IMR-90 (cell line): ENCODE measurements around the gene FOXP1. TPM values are rescaled to one million over a fixed set of nuclear protein-coding genes. Genes with fewer than 3 reads are reported as not detected.

Experiments used
- ATAC-seq: fragments of 200-7000 bp; cut with Tn5 transposase; 2 replicates; pipeline ENCODE4 v1.9.1; 2020; ENCODE audit warnings: low read depth, mild to moderate bottlenecking, moderate library complexity
- BruUV-seq: library from RNA; stranded (reverse); fragments of 400-500 nt; replicated peaks from 2 replicates; lab custom pipeline; 2021; lab: Mats Ljungman, UMichigan
- CTCF ChIA-PET: fragments of 300-600 bp; formaldehyde crosslinking; extraction: SDS; loops from one replicate; lab custom pipeline; 2021; ENCODE audit warnings: antibody characterized with exemption; lab: Yijun Ruan, JAX
- POLR2A ChIA-PET: fragments of 300-600 bp; sonication (Branson Sonifier 250); formaldehyde crosslinking; loops from one replicate; lab custom pipeline; 2022; ENCODE audit warnings: antibody characterized with exemption; ENCODE audit not compliant: unreplicated experiment; lab: Charles Lee
- DNase-seq: peaks from one replicate; pipeline ENCODE4 v3.0.0; 2013
- H2AFZ ChIP-seq: replicated peaks from 2 replicates; pipeline ENCODE3; 2013; ENCODE audit warnings: low read length, mild to moderate bottlenecking; ENCODE audit not compliant: poor library complexity
- H2AK5ac ChIP-seq: 2 replicates; pipeline ENCODE4 v1.6.1; 2013; ENCODE audit warnings: low read depth, low read length, inconsistent platforms
- H2AK9ac ChIP-seq: replicated peaks from 2 replicates; pipeline ENCODE3; 2013; ENCODE audit warnings: mild to moderate bottlenecking, low read depth, low read length, moderate library complexity; ENCODE audit not compliant: poor library complexity
- H2BK120ac ChIP-seq: 2 replicates; pipeline ENCODE4 v1.6.1; 2013; ENCODE audit warnings: low read depth, low read length, inconsistent platforms
- H2BK15ac ChIP-seq: 3 replicates; pipeline ENCODE4 v1.6.1; 2013; ENCODE audit warnings: low read depth, low read length, inconsistent platforms
- H2BK20ac ChIP-seq: 2 replicates; pipeline ENCODE4 v1.6.1; 2013; ENCODE audit warnings: low read depth, mild to moderate bottlenecking, inconsistent platforms, low read length, moderate library complexity
- H2BK5ac ChIP-seq: 2 replicates; pipeline ENCODE4 v1.6.1; 2013; ENCODE audit warnings: mild to moderate bottlenecking, low read depth, low read length, inconsistent platforms; ENCODE audit not compliant: poor library complexity, severe bottlenecking
- H3K14ac ChIP-seq: replicated peaks from 2 replicates; pipeline ENCODE4 v1.6.1; 2013; ENCODE audit warnings: low read depth, low read length, inconsistent platforms
- H3K18ac ChIP-seq: 2 replicates; pipeline ENCODE4 v1.6.1; 2013; ENCODE audit warnings: low read depth, low read length, control low read depth
- H3K23ac ChIP-seq: 2 replicates; pipeline ENCODE4 v1.6.1; 2013; ENCODE audit warnings: low read depth, low read length, inconsistent platforms
- H3K27ac ChIP-seq: 2 replicates; pipeline ENCODE4 v1.5.1; 2013; ENCODE audit warnings: mild to moderate bottlenecking, control low read depth, low read length; ENCODE audit not compliant: insufficient read depth
- H3K27me3 ChIP-seq: 2 replicates; pipeline ENCODE4 v1.6.1; 2013; ENCODE audit warnings: low read length; ENCODE audit not compliant: control insufficient read depth, insufficient read depth
- H3K36me3 ChIP-seq: 2 replicates; pipeline ENCODE4 v1.6.1; 2013; ENCODE audit warnings: low read length, mixed read lengths; ENCODE audit not compliant: control insufficient read depth, insufficient read depth
- H3K4ac ChIP-seq: 2 replicates; pipeline ENCODE4 v1.6.1; 2013; ENCODE audit warnings: low read depth, low read length, inconsistent platforms
- H3K4me1 ChIP-seq: 2 replicates; pipeline ENCODE4 v1.6.1; 2013; ENCODE audit warnings: low read length, mixed read lengths; ENCODE audit not compliant: control insufficient read depth, insufficient read depth
- H3K4me2 ChIP-seq: 2 replicates; pipeline ENCODE4 v1.6.1; 2013; ENCODE audit warnings: low read depth, mild to moderate bottlenecking, control low read depth, low read length, moderate library complexity
- H3K4me3 ChIP-seq: 2 replicates; pipeline ENCODE4 v1.5.1; 2013; ENCODE audit warnings: low read depth, mild to moderate bottlenecking, control low read depth, low read length, moderate library complexity; ENCODE audit not compliant: insufficient read depth
- H3K56ac ChIP-seq: 2 replicates; pipeline ENCODE4 v1.6.1; 2013; ENCODE audit warnings: low read length, inconsistent platforms; ENCODE audit not compliant: insufficient read depth; ENCODE audit errors: extremely low read depth
- H3K79me1 ChIP-seq, 2 experiments: 2 replicates each; pipeline ENCODE4 v1.6.1; 2013; ENCODE audit warnings: low read length in 2 of 2, inconsistent platforms in 1 of 2, low read depth in 1 of 2
- H3K9ac ChIP-seq: 2 replicates; pipeline ENCODE4 v1.6.1; 2013; ENCODE audit warnings: low read depth, low read length, control low read depth
- H3K9me1 ChIP-seq: 2 replicates; pipeline ENCODE4 v1.6.1; 2013; ENCODE audit warnings: low read length, inconsistent platforms; ENCODE audit not compliant: insufficient read depth
- H3K9me3 ChIP-seq: 2 replicates; pipeline ENCODE4 v1.6.1; 2013; ENCODE audit warnings: low read length; ENCODE audit not compliant: control insufficient read depth, insufficient read depth
- H4K20me1 ChIP-seq: 2 replicates; pipeline ENCODE4 v1.6.1; 2013; ENCODE audit warnings: low read length, inconsistent platforms; ENCODE audit not compliant: insufficient read depth
- H4K5ac ChIP-seq: 2 replicates; pipeline ENCODE4 v1.6.1; 2013; ENCODE audit warnings: mild to moderate bottlenecking, low read depth, low read length, control low read depth
- H4K8ac ChIP-seq, 2 experiments: 2 replicates each; pipeline ENCODE4 v1.6.1; 2013; ENCODE audit warnings: low read depth in 2 of 2, low read length in 2 of 2, control low read depth in 1 of 2, inconsistent platforms in 1 of 2
- H4K91ac ChIP-seq: 2 replicates; pipeline ENCODE4 v1.6.1; 2013; ENCODE audit warnings: low read depth, low read length, inconsistent platforms; ENCODE audit not compliant: insufficient read depth
- CTCF ChIP-seq: conservative IDR thresholded peaks from 2 replicates; pipeline ENCODE4 v1.5.1; 2012; ENCODE audit warnings: mild to moderate bottlenecking, low read depth, low read length, improper control_type of control experiment
- FOS ChIP-seq: fragments of 150-350 bp; IDR thresholded peaks from 2 replicates; pipeline ENCODE4 v1.6.1; 2016; ENCODE audit warnings: low read depth, low read length
- NFE2L2 ChIP-seq: fragments of 150-350 bp; IDR thresholded peaks from 2 replicates; pipeline ENCODE4 v1.6.1; 2016; ENCODE audit warnings: low read depth, mild to moderate bottlenecking, low read length
- RAD21 ChIP-seq: IDR thresholded peaks from 2 replicates; pipeline ENCODE4 v1.6.1; 2012; ENCODE audit warnings: low read length, improper control_type of control experiment
- WGBS, 2 experiments: methylation state at CpG; one replicate each; pipeline versions ENCODE4 v1.1.5 to v1.1.7; 2013; ENCODE audit warnings: missing lambda C conversion rate in 2 of 2; ENCODE audit not compliant: insufficient read length in 1 of 2; ENCODE audit errors: extremely low coverage in 2 of 2; 5-methylcytosine and 5-hydroxymethylcytosine counted together
- dilution Hi-C: fragments of 300-500 bp; cut with HindIII; formaldehyde crosslinking; loops from one replicate; pipeline ENCODE4 v1.14.3; 2018; ENCODE audit warnings: low sequenced_read_pairs; ENCODE audit not compliant: unreplicated experiment
- in situ Hi-C: fragments of 300-500 bp; cut with MboI; formaldehyde crosslinking; loops from 3 replicates; pipeline ENCODE4 v1.14.3; 2019; ENCODE audit warnings: low sequenced_read_pairs, inconsistent platforms, mixed read lengths
- intact Hi-C: fragments of 100-400 bp; cut with micrococcal nuclease; formaldehyde crosslinking; loops from 2 replicates; pipeline ENCODE4 v1.10.0; 2022
- polyA plus RNA-seq, 3 experiments: library from polyadenylated mRNA; depleted of rRNA; stranded (reverse); fragments of >200 nt; gene quantifications; 2 replicates each; pipeline ENCODE4 v1.2.3, GENCODE V29; 2012; ENCODE audit warnings: low replicate concordance in 1 of 3
- total RNA-seq: library from RNA; depleted of rRNA; stranded (reverse); fragments of >200 nt; gene quantifications from 2 replicates; pipeline ENCODE4 v1.2.3, GENCODE V29; 2012

FOXP1 gene
- total and polyA plus RNA-seq, 2 of the 4 experiments (the other 2 are of a cell fraction) = 37.0 to 132 TPM

DNA sequence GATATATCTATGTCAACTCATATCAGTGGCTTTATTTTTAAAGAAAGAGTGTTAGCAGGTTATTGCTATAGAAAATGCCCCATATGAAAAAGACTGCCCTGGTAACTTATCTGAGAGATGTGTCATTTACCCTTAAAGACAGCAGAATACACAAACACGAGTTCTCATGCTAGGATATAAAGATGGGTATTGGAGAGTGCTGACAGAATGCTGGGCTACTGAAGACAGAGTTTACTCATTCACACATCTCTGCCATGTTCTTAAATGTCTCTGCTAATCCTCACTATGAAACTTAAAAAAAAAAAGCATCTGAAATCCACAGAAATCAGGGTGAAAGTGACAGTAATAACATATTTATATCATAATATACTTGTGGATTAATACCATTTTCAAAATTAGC lies 126.7 kb downstream of the FOXP1 start:
- H3K36me3 ChIP-seq = no peaks in the 10 kb centered on the region
- intact Hi-C loops = loop anchor here (2.0 to 10.0 kb wide), 3 partner anchors 125 to 472 kb away; partner anchors contain the start of gene FOXP1
- CTCF ChIA-PET = interaction anchor here (0.6 kb wide), 3 partner anchors 59 to 107 kb away, joined by 3 to 7 read pairs (median 4); no protein-coding TSS in a partner anchor

More for the DNA sequence above, 126.7 kb downstream of the FOXP1 start:
- H3K4me1 ChIP-seq = peaks cover 7% of the 10 kb centered on the region
- WGBS, 2 experiments = no CpG with 5 or more reads among the region's 1 CpG
- no peak overlapping the region for H4K8ac ChIP-seq
- no peak overlapping the region for H2AK9ac ChIP-seq
- ATAC-seq (peak; percentile 38), DNase-seq (peak; percentile 15)
- TF ChIP-seq FOS (no peak), CTCF (no peak), NFE2L2 (no peak), RAD21 (no peak)
- 0 out of 2 replicates have a peak, but pooled peaks cover 2% of the 10 kb centered on the region for H3K9me1 ChIP-seq
- H2BK120ac ChIP-seq = peak overlapping the region; percentile 56
- BruUV-seq = no TSS peak
- H3K4ac ChIP-seq = peak overlapping the region; percentile 46; the same call in 1 of the 2 replicates
- in situ Hi-C loops (no loop called here), dilution Hi-C loops (no loop called here)
- H3K14ac ChIP-seq = 0 out of 2 replicates have a peak overlapping the region, but pooled peaks have one; percentile 25
- no peak overlapping the region for H3K9ac ChIP-seq
- H3K9me3 ChIP-seq = no peaks in the 10 kb centered on the region
- no peaks in the 10 kb centered on the region for H3K27me3 ChIP-seq
- peaks cover 19 to 52% of the 10 kb centered on the region in 2 experiments for H3K79me1 ChIP-seq
- H3K4me3 ChIP-seq = no peak overlapping the region
- H3K56ac ChIP-seq = no peak overlapping the region
- peak overlapping the region; percentile 82; the same call in 1 of the 2 replicates for H3K23ac ChIP-seq
- no peak overlapping the region for H4K5ac ChIP-seq
- H2BK20ac ChIP-seq = peak overlapping the region; percentile 75; the same call in 1 of the 2 replicates
- H2BK5ac ChIP-seq = peak overlapping the region; percentile 86
- H2AK5ac ChIP-seq = no peak overlapping the region
- H2AFZ ChIP-seq = no peak overlapping the region
- H3K4me2 ChIP-seq = peak overlapping the region; percentile 17; the same call in 1 of the 2 replicates
- H3K18ac ChIP-seq = no peak overlapping the region
- H2BK15ac ChIP-seq = peak overlapping the region; percentile 34; the same call in 1 of the 3 replicates
- no peak overlapping the region for H3K27ac ChIP-seq
- no peaks in the 10 kb centered on the region for H4K20me1 ChIP-seq
- peak overlapping the region; percentile 25; the same call in 1 of the 2 replicates for H4K91ac ChIP-seq
- POLR2A ChIA-PET = no interaction called here
